Neural progenitor cell (in vitro differentiated cells): ENCODE measurements around the gene FILIP1.

Experiments
- CTCF ChIP-seq: fragments of 200-600 bp; sonication (generic); IDR thresholded peaks from 2 replicates; pipeline ENCODE4 v1.5.1; 2017; ENCODE audit warnings: antibody characterized with exemption, mild to moderate bottlenecking
- EZH2 ChIP-seq: fragments of 200-600 bp; sonication (generic); IDR thresholded peaks from 2 replicates; pipeline ENCODE4 v1.6.1; 2017; ENCODE audit warnings: antibody characterized with exemption, mild to moderate bottlenecking, moderate library complexity
- EZH2phosphoT487 ChIP-seq: fragments of 200-600 bp; sonication (generic); IDR thresholded peaks from 2 replicates; pipeline ENCODE4 v1.6.1; 2017; ENCODE audit warnings: antibody characterized with exemption

- TF ChIP-seq EZH2 (no peak), CTCF (no peak), EZH2phosphoT487 (no peak)
Observed at GRCh38 chr6:75415804-75416203, 77.8 kb downstream of the FILIP1 start.
